Stimulated activated CD4-positive, alpha-beta T cell treated with anti-CD3 and anti-CD28 coated beads, Interleukin-2, amount 100 ng/mL, for 48 hours (primary cell): ENCODE results near the gene ALAD.
"Not testable (repeated sequence)": the region's sequence is repeated elsewhere in the genome, so short reads cannot be mapped to it uniquely, and the experiment has no call there.

Experiments used
- DNase-seq, 2 donors: peaks; one replicate each; pipeline ENCODE4 v3.0.0-alpha.2; 2020

Gene ALAD

DNA sequence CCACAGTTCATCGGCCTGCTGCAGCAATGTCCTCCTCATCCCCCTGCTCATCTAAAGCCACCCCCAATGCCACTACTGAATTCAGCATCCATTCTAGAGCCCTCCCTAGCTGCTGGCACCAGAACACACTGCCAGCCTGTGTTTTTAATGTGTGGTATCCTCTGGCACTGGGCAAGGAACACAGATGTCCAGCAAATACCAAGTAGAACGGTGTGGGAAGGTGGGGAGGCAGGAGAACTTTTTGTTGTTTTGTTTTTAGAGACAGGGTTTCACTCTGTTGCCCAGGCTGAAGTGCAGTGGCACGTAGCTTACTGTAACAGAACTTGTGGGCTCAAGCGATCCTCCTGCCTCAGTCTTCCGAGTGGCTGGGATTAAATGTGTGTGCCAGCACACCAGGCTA lies 29.0 kb downstream of the ALAD start:
- DNase-seq: no peak

DNA sequence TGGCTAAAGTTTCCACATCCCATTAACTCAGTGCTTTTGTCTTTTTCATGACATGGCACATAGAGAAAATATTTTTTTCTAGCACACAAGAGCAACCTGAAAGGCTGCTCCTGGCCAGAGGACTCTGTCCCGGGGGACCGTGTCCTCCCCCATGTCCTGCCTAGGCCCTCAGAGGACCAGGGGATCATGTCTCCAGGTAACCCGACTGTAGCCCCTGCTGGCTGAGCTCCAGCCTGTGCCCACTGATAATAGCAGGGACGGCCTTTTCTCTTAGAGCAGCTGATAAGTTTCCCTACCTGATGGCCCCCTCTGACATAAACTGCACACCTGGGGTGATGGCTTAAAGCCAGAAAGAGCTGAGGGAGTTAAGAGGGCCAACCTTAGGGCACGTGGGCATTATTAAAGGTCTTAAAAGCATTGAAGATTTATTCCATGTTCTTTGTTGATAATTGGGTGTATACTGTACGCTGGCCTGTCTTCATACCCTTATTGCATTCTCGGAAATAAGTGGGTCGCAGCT lies 30.2 kb downstream of the ALAD start:
- no peak for DNase-seq

DNA sequence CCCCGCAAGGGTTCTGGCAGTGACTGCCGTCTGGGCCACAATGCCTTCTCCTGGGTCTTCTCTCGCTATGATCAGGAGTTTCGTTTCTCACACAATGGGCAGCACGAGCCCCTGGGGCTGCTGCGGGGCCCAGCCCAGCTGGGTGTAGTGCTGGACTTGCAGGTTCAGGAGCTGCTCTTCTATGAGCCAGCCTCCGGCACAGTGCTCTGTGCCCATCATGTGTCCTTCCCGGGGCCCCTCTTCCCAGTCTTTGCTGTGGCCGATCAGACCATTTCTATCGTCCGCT lies 31.3 kb downstream of the ALAD start:
- DNase-seq: no peak

DNA sequence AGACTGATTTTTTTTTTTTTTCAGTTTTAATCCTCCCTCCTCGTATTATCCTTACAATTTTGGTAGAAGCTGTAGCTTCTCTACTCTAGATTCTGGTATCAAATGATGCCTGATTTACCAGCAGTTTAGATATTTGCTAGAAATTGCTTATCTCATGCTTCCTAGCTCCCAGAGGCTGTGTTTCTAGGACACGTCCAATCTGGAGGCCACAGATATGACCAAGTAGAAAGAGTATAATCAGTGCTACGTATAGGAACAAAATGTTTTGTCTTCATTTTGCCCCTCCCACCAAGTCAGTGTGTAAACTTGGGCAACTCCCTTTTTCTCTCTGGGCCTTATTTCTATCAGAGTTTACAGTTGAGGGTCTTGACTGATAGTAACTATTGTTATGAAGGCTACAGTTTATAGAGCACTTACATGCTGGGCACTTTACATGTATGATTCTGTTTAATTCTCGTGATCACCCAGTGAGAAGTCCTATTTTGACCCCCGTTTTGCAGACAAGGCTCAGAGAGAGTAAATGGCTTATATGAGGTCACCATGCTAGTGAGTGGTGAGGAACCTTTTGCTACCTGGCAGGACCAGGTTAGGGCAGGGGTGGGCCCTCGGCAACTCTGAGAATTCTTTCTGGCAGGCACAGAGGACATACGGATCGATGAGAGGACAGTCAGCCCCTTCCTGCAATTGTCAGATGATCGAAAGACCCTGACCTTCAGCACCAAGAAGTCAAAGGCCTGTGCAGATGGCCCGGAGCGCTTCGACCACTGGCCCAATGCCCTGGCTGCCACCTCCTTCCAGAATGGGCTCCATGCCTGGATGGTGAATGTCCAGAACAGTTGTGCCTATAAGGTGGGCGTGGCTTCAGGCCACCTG lies 31.9 kb downstream of the ALAD start:
- DNase-seq: no peak

- DNase-seq: no peak
Observed at GRCh38 chr9:113368348-113368981, 32.6 kb downstream of the ALAD start.

DNA sequence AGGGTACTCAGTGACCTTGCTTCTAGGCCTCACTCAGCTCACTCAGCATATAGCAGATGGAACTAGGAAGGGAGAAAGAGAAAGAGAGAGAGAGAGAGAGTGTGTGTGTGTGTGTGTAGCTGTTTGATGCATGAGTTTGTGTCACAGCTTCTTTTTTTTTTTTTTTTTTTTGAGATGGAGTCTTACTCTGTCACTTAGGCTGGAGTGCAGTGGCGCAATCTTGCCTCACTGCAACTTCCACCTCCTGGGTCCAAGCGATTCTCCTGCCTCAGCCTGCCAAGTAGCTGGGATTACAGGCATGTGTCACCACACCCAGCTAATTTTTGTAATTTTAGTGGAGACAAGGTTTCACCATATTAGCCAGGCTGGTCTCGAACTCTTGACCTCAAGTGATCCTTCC lies 35.4 kb downstream of the ALAD start:
- not testable (repeated sequence) for DNase-seq

- DNase-seq: no peak
Observed at GRCh38 chr9:113364951-113365350, 36.1 kb downstream of the ALAD start.

GRCh38 chr9:113363336-113363735 lies 37.7 kb downstream of the ALAD start:
- no peak for DNase-seq

DNA sequence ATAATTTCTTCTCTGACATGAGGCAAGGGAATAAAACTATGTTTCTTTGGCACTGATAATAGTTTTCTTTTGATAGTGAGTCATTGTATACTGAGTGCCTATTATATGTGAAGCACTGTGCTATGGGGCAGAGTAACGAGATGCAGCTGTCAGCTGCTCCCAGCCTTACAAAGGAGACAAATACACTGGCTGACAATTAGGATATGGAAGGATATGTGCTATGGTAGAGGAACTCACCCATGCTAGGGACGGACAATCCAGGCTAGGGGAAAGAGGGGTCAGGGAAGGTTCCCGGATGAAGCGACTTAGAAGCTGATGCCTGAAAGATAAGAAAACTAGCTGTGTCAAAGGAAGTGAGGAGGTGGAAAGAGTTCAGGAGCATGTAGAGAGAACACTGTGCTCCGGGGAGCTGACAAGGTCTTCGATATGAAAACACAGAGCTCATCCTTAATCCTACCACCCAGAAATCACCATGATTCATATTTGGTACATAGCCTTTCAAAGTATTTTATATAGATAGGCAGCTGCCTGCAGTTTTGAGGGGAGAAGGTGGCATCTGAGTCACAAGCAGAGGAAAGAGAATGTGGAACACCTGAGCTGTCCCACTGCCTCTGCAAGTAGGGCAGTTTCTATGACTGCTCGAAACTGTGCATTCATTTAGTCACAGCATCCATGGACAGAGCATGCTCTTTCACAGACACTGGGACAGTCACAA lies 39.6 kb downstream of the ALAD start:
- no peak for DNase-seq

DNA sequence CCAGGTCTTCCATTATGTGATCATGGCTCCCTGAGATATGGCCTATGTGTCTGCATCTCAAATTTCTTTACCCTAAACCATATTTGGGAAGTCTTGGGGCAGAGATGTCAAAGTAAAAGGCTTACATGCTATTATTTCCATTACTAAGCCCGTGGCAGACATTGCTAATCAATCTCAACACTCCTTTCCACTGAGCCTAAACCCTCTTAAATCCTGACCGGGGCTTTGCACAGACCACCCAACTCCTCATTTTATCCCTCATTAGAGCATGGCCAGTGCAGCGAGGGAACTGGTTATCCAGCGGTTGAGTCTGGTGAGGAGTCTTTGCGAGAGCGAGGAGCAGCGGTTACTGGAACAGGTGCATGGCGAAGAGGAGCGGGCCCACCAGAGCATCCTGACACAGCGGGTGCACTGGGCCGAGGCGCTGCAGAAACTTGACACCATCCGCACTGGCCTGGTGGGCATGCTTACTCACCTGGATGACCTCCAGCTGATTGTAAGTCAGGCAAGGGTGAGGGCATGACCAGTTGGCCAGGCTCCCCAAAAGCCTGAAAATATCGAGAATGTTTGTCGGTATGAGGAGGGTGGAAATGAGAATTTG lies 40.7 kb downstream of the ALAD start:
- DNase-seq: no peak

DNA sequence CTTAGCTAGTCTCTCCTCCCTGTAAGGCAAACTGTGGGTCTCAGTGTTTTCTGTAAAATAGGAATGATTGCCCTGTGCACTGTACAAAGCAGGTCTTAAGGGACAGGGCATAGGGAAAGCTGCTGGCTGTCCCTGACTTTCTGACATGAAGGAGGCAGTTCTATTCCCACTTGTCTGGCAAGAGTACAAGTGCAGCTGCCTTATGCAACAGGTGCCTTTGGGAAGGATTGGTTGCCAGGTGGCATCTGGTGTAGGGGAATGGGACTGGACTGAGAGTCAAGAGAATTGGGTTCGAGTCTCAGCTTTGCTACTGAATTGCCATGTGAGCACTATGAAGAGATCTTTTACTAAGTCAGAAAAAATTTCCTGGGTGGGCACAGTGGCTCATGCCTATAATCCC lies 41.7 kb downstream of the ALAD start:
- DNase-seq: no peak

GRCh38 chr9:113356686-113357292 lies 44.3 kb downstream of the ALAD start:
- no peak for DNase-seq

GRCh38 chr9:113355040-113355596 lies 46.0 kb downstream of the ALAD start:
- no peak for DNase-seq

DNA sequence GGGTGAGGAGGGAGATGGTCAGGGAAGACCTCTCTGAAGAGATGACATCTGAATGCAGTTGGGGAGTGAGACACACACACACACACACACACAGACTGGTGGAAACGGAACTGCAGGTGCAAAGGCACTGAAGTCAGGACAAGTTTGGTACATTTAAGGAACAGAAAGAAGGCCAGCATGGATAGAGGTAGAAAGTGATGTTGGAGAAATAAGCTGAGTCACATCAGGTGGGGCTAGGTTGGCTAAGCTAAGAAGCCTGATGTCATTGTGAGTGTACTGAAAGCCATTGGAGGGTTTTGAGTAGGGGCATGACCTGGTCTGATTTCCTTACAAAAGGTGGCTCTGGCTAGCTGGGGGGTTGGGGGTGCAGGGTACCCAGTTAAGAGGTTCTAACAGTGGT lies 48.7 kb downstream of the ALAD start:
- no peak for DNase-seq

- no peak for DNase-seq
Observed at GRCh38 chr9:113352006-113352405, 49.1 kb downstream of the ALAD start.

- no peak for DNase-seq
Observed at GRCh38 chr9:113350937-113351336, 50.1 kb downstream of the ALAD start.

GRCh38 chr9:113350107-113350661 lies 50.9 kb downstream of the ALAD start:
- no peak for DNase-seq

DNA sequence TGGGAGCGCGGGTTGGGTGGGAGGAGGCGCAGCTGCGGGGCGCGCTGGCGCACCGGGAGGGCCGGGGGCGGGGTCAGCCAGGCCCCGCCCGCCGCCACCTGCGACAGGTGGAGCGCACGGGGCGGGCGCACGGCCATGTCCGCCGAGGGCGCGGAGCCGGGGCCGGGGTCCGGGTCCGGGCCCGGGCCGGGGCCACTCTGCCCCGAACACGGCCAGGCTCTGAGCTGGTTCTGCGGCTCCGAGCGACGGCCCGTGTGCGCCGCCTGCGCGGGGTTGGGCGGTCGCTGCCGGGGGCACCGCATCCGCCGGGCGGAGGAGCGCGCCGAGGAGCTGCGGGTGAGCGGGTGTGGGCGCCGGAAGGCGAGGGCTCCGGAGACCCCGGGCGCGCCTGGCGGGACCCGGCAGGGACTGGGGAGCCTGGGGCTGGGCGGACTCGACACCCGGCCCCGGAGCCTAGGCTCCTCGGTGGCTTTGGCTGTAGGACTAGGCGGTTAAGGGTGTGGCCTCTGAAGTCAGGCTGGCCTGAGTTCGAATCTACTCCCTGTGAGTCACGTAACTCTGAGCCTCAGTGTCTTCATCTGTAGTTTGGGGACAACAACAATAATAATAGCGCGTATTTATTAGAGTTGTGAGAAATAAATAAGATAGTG lies 51.5 kb downstream of the ALAD start, which contains the start of gene BSPRY:
Gene BSPRY (plus strand): TSS at position 97 of the 650 bp plus-strand sequence. CDS start 39 bp downstream, at position 136.
- DNase-seq: peak in 1 of 2 donors; percentile 28

- DNase-seq: no peak
Observed at GRCh38 chr9:113349066-113349444, 52.0 kb downstream of the ALAD start.

DNA sequence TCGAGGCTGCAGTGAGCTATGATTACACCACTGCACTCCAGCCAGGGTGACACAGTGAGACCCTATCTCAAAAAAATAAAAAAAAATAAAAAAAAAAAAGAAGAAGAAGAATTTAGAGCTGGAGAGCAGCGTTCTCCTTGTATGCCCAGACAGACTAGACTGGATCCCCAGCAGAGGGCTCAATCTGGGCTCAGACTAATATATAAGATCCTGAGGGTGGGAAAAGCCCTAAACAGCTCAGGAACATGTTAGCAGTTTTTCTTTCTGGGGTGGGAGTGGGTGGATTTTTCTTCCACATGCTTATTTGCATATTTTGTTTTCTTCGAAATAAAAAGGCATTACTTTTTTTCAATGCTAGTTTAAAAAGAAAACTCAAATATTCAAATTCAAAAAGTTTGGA lies 52.6 kb downstream of the ALAD start:
- no peak for DNase-seq

DNA sequence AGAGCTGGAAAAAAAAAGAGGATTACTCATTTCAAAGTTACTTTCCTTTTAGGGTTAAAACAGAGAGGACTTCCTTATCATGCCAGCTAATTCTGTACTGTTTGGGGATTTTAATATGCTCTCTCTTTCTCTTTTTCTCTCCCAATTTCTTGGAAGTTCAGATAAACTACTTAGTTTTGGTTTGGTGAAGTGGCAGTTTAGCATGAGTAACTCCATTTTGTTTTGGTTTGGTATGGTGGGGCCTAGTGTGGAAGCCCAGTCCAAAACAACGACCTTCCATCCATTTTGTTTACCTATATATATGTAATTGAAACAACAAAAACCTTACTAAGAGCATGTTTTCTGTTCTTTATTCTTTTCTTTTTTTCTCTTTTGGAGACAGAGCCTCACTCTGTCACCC lies 55.4 kb downstream of the ALAD start:
- DNase-seq: no peak

DNA sequence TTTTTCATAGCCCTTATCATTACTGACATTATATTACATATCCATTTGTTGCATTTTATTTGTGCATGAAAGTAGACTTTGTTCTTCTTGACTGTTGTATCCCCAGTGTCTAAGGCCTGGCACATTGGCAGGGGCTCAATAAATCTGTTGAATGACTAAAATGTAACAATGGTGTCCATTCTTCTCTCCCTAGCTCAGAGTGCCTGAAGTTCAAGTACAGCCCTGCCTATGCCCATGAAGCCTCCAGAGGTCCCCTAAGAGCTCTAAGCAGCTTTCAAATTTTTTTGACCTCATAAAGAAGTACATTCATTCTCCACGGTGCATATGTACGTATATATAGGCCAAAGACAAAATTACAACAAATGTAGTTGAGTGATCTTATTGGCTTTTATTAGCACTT lies 55.9 kb downstream of the ALAD start:
- DNase-seq: no peak
